Femur (tissue), 1 donor: Measurements from ENCODE around the gene NPR2.
A peak's percentile ranks its signal among the peaks of the same experiment; 100 is the strongest.

Experiments used
- DNase-seq: peaks from one replicate; pipeline ENCODE4 v3.0.0-alpha.2; 2017

Gene NPR2

GRCh38 chr9:35834260-35835215 lies 43.1 kb downstream of the NPR2 start:
- no peak for DNase-seq

GRCh38 chr9:35835216-35835632 lies 43.8 kb downstream of the NPR2 start:
- no peak for DNase-seq

- DNase-seq, result no peak
These were observed 44.4 kb downstream of the NPR2 start for GRCh38 chr9:35835766-35836165.

GRCh38 chr9:35836595-35836994 lies 45.2 kb downstream of the NPR2 start:
- DNase-seq, result no peak

GRCh38 chr9:35839926-35840325 lies 48.5 kb downstream of the NPR2 start:
- no peak for DNase-seq

- DNase-seq, result no peak
These were observed 49.7 kb downstream of the NPR2 start for GRCh38 chr9:35840881-35841644.

- DNase-seq, result no peak
These were observed 50.2 kb downstream of the NPR2 start for GRCh38 chr9:35841645-35841900.

GRCh38 chr9:35842020-35842745 lies 50.8 kb downstream of the NPR2 start:
- no peak for DNase-seq

GRCh38 chr9:35842795-35843194 lies 51.4 kb downstream of the NPR2 start:
- DNase-seq, result no peak

GRCh38 chr9:35844628-35845270 lies 53.4 kb downstream of the NPR2 start:
- DNase-seq, result peak; percentile 76

GRCh38 chr9:35845824-35846771 lies 54.7 kb downstream of the NPR2 start:
- no peak for DNase-seq

- DNase-seq, result no peak
These were observed 56.6 kb downstream of the NPR2 start for GRCh38 chr9:35847792-35848572.

- DNase-seq, result peak; percentile 7
These were observed 61.0 kb downstream of the NPR2 start for GRCh38 chr9:35852267-35852815.

- DNase-seq, result peak; percentile 13
These were observed 61.8 kb downstream of the NPR2 start for GRCh38 chr9:35852876-35853865.

GRCh38 chr9:35854091-35854762 lies 62.8 kb downstream of the NPR2 start:
- DNase-seq, result peak; percentile 10

- DNase-seq, result peak; percentile 3
These were observed 64.8 kb downstream of the NPR2 start for GRCh38 chr9:35856206-35856605.

- DNase-seq, result peak; percentile 4
These were observed 65.5 kb downstream of the NPR2 start for GRCh38 chr9:35856882-35857281.

GRCh38 chr9:35858458-35858857 lies 67.1 kb downstream of the NPR2 start:
- peak; percentile 8 for DNase-seq
